Smooth muscle cell (in vitro differentiated cells): ENCODE measurements around the gene FCHO2. TPM values are rescaled to one million over a fixed set of nuclear protein-coding genes. Genes with fewer than 3 reads are reported as not detected.

Source experiments
- DNase-seq: peaks from one replicate; lab custom pipeline; 2025; ENCODE audit not compliant: unreplicated experiment; lab: John Stamatoyannopoulos, UW
- H2AFZ ChIP-seq: fragments of 200-600 bp; sonication (generic); 2 replicates; pipeline ENCODE4 v1.6.0; 2016; ENCODE audit warnings: antibody characterized with exemption, low read depth, mild to moderate bottlenecking
- H3F3A ChIP-seq: fragments of 200-600 bp; sonication (generic); 2 replicates; pipeline ENCODE4 v1.6.0; 2017; ENCODE audit warnings: antibody characterized with exemption, low read depth
- H3K27ac ChIP-seq: fragments of 200-600 bp; sonication (generic); 2 replicates; pipeline ENCODE4 v1.5.1; 2016; ENCODE audit warnings: low read depth, mild to moderate bottlenecking
- H3K27me3 ChIP-seq: fragments of 200-600 bp; sonication (generic); 2 replicates; pipeline ENCODE4 v1.6.1; 2016; ENCODE audit warnings: low read depth, mild to moderate bottlenecking
- H3K36me3 ChIP-seq: fragments of 200-600 bp; sonication (generic); 2 replicates; pipeline ENCODE4 v1.5.1; 2016; ENCODE audit warnings: low read depth
- H3K4me1 ChIP-seq: fragments of 200-600 bp; sonication (generic); 2 replicates; pipeline ENCODE4 v1.5.1; 2016; ENCODE audit warnings: low read depth
- H3K4me2 ChIP-seq: fragments of 200-600 bp; sonication (generic); 2 replicates; pipeline ENCODE4 v1.6.0; 2016; ENCODE audit warnings: mild to moderate bottlenecking
- H3K4me3 ChIP-seq: fragments of 200-600 bp; sonication (generic); 2 replicates; pipeline ENCODE4 v1.5.1; 2016; ENCODE audit warnings: mild to moderate bottlenecking
- H3K79me2 ChIP-seq: fragments of 200-600 bp; sonication (generic); 2 replicates; pipeline ENCODE4 v1.6.0; 2016; ENCODE audit warnings: low read depth, mild to moderate bottlenecking
- H3K9ac ChIP-seq: fragments of 200-600 bp; sonication (generic); 2 replicates; pipeline ENCODE4 v1.6.0; 2016; ENCODE audit warnings: low read depth
- H3K9me3 ChIP-seq: fragments of 200-600 bp; sonication (generic); replicated peaks from 2 replicates; pipeline ENCODE4 v1.5.1; 2016; ENCODE audit warnings: low read depth
- H4K20me1 ChIP-seq: fragments of 200-600 bp; sonication (generic); 2 replicates; pipeline ENCODE4 v1.6.0; 2016; ENCODE audit warnings: low read depth
- WGBS: methylation state at CpG from one replicate; pipeline ENCODE4 v1.1.7; 2016; ENCODE audit warnings: low lambda C conversion rate; 5-methylcytosine and 5-hydroxymethylcytosine counted together
- polyA plus RNA-seq: library from polyadenylated mRNA; unstranded; fragments of >200 nt; fragmentation: Nextera tagmentation; extraction: Ambion mirVana; gene quantifications from 2 replicates; pipeline ENCODE4 v1.2.1, GENCODE V29; 2016
- total RNA-seq: library from RNA; depleted of rRNA; stranded (reverse); fragments of >200 nt; gene quantifications from 2 replicates; pipeline ENCODE4 v1.2.3, GENCODE V29; 2014
- TF ChIP-seq, protein P1 (sequence below): fragments of 200-600 bp; sonication (generic); IDR thresholded peaks from 2 replicates; pipeline ENCODE4 v1.5.1; 2017; ENCODE audit warnings: borderline replicate concordance, mild to moderate bottlenecking, antibody characterized with exemption; ENCODE audit not compliant: insufficient read depth, poor library complexity, severe bottlenecking

The FCHO2 gene
- total and polyA plus RNA-seq, 2 experiments from 2014 or later, result 4.9 to 27.8 TPM

DNA sequence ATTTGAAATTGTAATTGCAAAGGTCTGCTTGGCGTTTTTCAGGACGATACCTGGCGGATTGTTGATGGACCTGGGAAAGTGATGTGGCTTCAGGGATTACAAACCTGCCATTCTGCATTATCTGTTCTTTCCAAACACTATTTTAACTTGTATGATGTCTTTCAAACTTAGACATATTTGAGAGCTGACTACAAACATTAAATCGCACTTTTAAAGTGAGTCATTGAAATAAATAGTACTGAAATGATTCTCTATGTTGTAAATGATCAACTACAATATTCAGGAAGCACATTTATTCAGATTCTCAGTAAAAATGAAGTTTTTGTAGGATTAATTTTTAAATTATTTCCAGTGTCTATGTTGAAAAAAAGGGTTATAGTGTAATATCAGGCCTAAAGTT lies 132.2 kb downstream of the FCHO2 start:
- no peak overlapping the region for H2AFZ ChIP-seq
- no peak for DNase-seq
- H3K4me1 ChIP-seq, result no peaks in the 10 kb centered on the region
- TF ChIP-seq, protein P1, sequence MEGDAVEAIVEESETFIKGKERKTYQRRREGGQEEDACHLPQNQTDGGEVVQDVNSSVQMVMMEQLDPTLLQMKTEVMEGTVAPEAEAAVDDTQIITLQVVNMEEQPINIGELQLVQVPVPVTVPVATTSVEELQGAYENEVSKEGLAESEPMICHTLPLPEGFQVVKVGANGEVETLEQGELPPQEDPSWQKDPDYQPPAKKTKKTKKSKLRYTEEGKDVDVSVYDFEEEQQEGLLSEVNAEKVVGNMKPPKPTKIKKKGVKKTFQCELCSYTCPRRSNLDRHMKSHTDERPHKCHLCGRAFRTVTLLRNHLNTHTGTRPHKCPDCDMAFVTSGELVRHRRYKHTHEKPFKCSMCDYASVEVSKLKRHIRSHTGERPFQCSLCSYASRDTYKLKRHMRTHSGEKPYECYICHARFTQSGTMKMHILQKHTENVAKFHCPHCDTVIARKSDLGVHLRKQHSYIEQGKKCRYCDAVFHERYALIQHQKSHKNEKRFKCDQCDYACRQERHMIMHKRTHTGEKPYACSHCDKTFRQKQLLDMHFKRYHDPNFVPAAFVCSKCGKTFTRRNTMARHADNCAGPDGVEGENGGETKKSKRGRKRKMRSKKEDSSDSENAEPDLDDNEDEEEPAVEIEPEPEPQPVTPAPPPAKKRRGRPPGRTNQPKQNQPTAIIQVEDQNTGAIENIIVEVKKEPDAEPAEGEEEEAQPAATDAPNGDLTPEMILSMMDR, result no peak
- no peaks in the 10 kb centered on the region for H3F3A ChIP-seq
- no peak overlapping the region for H3K4me3 ChIP-seq
- H3K36me3 ChIP-seq, result no peaks in the 10 kb centered on the region
- 96% methylated on average over 4 of the region's 4 CpGs for WGBS
- no peaks in the 10 kb centered on the region for H3K79me2 ChIP-seq
- H3K4me2 ChIP-seq, result no peak overlapping the region
- H3K9ac ChIP-seq, result no peak overlapping the region
- H4K20me1 ChIP-seq, result no peaks in the 10 kb centered on the region
- H3K27ac ChIP-seq, result no peak overlapping the region
- no peaks in the 10 kb centered on the region for H3K27me3 ChIP-seq
- H3K9me3 ChIP-seq, result no peaks in the 10 kb centered on the region

DNA sequence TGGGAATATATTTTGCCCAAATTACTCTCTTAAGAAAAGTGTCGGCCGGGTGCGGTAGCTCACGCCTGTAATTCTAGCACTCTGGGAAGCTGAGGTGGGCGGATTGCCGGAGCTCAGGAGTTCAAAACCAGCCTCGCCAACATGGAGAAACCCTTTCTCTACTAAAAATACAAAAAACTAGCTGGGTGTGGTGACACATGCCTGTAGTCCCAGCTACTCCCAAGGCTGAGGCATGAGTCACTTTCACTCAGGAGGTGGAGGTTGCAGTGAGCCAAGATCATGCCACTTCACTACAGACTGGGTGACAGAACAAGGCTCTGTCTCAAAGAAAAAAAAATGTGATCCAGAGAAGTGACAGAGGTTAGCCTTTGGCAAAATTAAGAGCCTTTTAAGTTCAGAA lies 138.1 kb downstream of the FCHO2 start:
- Histone ChIP-seq H3K4me3 (no peak overlapping the region), H3K27ac (no peak overlapping the region), H3K79me2 (no peaks in the 10 kb centered on the region), H4K20me1 (no peaks in the 10 kb centered on the region), H2AFZ (no peak overlapping the region), H3K4me1 (no peaks in the 10 kb centered on the region), H3K36me3 (no peaks in the 10 kb centered on the region), H3K9ac (no peak overlapping the region), H3K27me3 (no peaks in the 10 kb centered on the region), H3K4me2 (no peak overlapping the region), H3K9me3 (no peaks in the 10 kb centered on the region), H3F3A (no peaks in the 10 kb centered on the region)
- TF ChIP-seq, protein P1, result no peak
- 84% methylated on average over 7 of the region's 7 CpGs for WGBS
- no peak for DNase-seq

DNA sequence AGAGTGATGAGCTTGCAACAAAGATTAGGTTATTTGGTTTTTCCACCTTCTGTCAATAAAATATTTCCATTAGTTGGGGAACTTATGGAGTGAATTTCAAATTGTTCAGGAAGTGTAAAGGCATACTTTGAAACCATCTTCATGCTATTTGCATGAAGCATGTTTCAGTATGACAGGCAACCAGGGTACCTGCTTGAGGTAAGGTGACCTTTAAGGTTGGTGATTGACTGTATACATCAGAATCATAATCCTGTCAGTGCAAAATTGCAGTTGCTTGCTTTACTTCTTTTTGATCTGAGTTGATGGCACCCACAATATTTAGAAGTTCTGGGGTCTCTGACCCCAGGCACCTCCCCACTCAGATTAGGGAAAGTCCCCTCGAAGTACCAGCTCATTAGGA lies 138.6 kb downstream of the FCHO2 start:
- TF ChIP-seq, protein P1, result no peak
- Histone ChIP-seq H3K9ac (no peak overlapping the region), H3K27me3 (no peaks in the 10 kb centered on the region), H3K36me3 (no peaks in the 10 kb centered on the region), H3K4me3 (no peak overlapping the region), H2AFZ (no peak overlapping the region), H3K4me1 (no peaks in the 10 kb centered on the region), H4K20me1 (no peaks in the 10 kb centered on the region), H3K9me3 (no peaks in the 10 kb centered on the region), H3K27ac (no peak overlapping the region), H3F3A (no peaks in the 10 kb centered on the region), H3K79me2 (no peaks in the 10 kb centered on the region), H3K4me2 (no peak overlapping the region)
- no peak for DNase-seq
- WGBS, result 100% methylated on average over 1 of the region's 1 CpG

DNA sequence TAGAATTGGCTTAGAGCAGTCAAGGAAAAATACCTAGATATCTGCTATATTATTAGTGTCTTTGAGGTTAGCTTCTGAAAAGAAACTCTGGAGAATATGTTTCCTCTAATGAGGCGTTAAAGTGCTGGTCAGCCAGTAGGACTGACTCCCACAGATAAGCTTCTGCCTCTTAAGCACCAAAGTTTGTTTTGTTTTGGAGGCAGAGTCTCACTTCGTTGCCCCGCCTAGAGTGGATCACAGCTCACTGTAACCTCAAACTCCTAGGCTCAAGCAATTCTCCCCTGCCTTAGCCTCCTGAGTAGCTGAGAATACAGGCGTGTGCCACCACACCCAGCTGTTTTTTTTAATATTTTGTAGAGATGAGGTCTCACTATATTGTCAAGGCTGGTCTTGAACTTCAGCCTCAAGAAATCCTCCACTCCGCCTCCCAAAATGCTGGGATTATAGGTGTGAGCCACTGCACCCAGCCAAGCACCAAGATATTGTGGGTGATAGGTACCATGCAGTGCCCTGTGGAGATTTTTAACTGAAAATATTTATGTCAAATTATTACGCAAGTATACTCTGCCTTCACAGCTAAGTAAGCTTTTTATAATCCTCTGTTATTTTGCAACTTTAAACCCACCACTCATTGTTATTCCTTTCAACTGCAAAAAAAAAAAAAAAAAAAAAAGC lies 139.9 kb downstream of the FCHO2 start:
- no peak overlapping the region for H2AFZ ChIP-seq
- H3K9me3 ChIP-seq, result no peaks in the 10 kb centered on the region
- H3K4me1 ChIP-seq, result no peaks in the 10 kb centered on the region
- no peak overlapping the region for H3K4me2 ChIP-seq
- H3K9ac ChIP-seq, result no peak overlapping the region
- 90% methylated on average over 6 of the region's 6 CpGs for WGBS
- H3K27me3 ChIP-seq, result no peaks in the 10 kb centered on the region
- H3K4me3 ChIP-seq, result no peak overlapping the region
- TF ChIP-seq, protein P1, result no peak
- no peaks in the 10 kb centered on the region for H3F3A ChIP-seq
- H3K36me3 ChIP-seq, result no peaks in the 10 kb centered on the region
- H3K27ac ChIP-seq, result no peak overlapping the region
- no peak for DNase-seq
- no peaks in the 10 kb centered on the region for H4K20me1 ChIP-seq
- no peaks in the 10 kb centered on the region for H3K79me2 ChIP-seq
